Ecto neural progenitor cell (in vitro differentiated cells): ENCODE results near the gene DRD2.
A peak's percentile ranks its signal among the peaks of the same experiment; 100 is the strongest.
"Not testable (repeated sequence)": the region's sequence is repeated elsewhere in the genome, so short reads cannot be mapped to it uniquely, and the experiment has no call there.

Experiments used
- DNase-seq: peaks from one replicate; pipeline ENCODE4 v3.0.0-alpha.2; 2018; ENCODE audit warnings: low spot score

Gene DRD2

GRCh38 chr11:113475160-113475761 lies at the start of gene DRD2:
TSS of gene DRD2 (minus strand) at chr11:113475398. CDS start at chr11:113424651, 50,747 bp downstream.
- peak; percentile 74 for DNase-seq

DNA sequence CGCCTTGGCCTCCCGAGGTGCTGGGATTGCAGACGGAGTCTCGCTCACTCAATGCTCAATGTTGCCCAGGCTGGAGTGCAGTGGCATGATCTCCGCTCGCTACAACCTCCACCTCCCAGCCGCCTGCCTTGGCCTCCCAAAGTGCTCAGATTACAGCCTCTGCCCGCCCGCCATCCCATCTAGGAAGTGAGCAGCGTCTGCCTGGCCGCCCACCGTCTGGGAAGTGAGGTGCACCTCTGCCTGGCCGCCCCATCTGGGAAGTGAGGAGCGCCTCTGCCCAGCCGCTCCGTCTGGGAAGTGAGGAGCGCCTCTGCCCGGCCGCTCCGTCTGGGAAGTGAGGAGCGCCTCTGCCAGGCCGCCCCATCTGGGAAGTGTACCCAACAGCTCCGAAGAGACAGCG lies 48.7 kb upstream of the DRD2 start:
- DNase-seq = not testable (repeated sequence)

DNA sequence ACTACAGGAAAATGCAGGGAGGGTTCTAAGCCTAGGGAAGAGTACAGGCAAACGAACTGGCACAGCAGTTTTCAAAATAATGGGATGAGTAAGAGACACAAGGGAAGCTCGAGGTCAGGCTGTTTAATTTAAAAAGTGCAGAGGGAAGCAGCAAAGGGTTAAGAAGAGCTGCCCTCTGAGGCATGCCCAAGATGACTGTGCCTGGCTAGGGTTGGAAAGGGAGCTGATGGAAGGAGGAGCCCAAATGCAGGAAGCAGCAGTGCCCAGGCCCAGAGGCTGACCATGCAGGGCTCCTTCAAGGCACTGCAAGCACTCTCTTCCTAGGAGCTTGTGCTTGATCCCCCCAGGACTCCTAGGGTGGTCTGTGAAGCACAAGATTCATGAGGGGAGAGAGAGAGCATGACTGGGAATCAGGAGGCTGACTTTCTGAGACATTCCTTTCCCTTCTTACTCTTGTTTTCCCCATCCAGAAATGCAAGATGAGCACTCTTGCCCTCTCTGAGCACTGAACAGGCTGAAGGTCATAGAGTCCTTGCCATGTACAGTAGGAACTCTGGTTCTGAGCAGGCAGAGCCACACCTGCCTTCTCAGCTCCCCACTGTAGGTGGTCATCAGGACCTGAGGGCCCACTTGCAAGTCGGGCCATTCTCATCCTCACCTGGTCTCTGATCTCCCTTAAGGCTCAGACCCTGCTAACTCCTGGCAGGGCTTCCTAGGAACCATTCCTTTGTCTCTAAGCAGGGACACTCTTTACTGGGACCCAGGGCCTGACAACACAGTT lies 46.7 kb upstream of the DRD2 start:
- peak; percentile 24 for DNase-seq

DNA sequence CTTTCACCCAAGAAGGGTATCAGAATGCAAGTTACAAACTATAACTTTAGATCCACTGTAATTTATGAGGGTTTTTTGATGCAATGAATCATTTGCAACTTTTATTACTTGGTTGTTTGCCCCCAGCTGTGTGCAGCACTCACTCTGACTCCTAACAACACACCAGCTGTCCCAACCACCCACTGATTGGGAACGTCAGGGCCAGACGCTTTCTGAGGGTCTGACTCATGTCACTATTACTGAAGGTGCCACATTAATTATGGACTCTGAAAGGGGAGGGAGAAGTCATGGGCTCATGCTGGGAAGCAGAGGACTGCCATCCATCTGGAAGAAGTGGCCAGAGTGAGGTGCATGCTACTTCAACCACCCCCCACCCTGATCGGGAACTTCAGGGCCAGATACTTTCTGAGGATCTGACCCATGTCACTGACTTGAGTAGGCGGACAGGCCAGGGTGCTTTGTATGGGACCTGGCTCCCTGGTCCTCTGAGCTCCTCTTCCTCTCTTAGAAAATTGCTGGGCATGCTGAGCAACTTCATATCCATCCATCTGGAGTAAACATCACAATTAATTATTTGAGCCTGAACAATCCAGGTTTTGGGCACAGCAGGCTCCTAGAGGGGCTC lies 44.9 kb upstream of the DRD2 start:
- DNase-seq = peak; percentile 20

DNA sequence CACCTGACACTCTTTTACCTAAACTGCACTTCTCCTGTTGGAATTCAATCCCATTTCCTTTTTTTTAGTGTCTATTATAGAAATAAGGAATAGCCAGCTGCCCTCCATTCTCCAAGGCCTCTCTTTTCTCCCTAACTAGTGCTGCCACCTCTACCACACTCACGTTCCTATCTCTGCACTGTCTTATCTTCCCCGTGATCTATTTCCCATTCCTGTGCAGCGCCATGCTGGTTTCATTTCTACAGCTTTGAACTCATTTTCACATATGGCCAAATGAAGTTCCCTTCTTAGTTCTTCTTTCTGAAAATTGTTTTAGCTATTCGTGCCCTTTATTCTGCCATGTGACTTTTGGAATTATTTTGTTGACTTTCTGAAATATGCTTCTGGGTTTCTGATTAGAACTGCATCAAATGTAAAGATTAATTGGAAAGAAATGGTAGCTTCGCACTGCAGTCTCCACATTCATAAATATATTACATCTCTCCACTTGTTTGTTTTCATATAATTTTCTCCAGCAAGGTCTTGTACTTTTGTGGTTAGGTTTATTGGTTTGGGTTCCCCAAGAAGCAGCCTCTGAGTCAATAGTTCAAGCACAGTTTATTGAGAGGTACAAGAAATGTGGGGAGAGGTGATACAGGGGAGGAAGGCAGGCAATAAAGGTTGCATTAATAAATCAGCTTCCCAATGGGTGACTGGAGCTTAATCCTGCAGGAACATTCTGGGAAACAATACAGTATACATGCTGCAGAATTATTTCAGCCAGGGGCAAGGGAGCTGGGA lies 43.7 kb upstream of the DRD2 start:
- no peak for DNase-seq

GRCh38 chr11:113517361-113517760 lies 42.2 kb upstream of the DRD2 start:
- peak; percentile 11 for DNase-seq

DNA sequence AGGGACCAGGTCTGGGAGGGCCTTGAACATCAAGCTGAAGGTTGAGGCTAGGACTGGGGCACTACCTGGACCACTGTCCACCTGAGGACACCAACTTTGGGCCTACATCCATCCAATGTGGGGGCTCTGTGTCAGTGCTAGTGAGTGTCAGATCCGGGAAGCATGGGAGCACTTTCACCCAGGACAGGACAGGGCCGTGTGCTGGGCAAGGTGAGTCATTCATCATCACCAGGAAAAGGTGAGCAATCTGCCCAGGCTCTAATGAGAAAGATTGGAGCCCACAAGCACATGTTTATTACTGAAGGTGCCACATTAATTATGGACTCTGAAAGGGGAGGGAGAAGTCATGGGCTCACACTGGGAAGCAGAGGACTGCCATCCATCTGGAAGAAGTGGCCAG lies 39.7 kb upstream of the DRD2 start:
- DNase-seq = peak; percentile 12

- no peak for DNase-seq
Observed at GRCh38 chr11:113507341-113507740, 32.1 kb upstream of the DRD2 start.

GRCh38 chr11:113506893-113507292 lies 31.7 kb upstream of the DRD2 start:
- peak; percentile 38 for DNase-seq

- DNase-seq = no peak
Observed at GRCh38 chr11:113506461-113506860, 31.3 kb upstream of the DRD2 start.

- peak; percentile 45 for DNase-seq
Observed at GRCh38 chr11:113505541-113506375, 30.6 kb upstream of the DRD2 start.

DNA sequence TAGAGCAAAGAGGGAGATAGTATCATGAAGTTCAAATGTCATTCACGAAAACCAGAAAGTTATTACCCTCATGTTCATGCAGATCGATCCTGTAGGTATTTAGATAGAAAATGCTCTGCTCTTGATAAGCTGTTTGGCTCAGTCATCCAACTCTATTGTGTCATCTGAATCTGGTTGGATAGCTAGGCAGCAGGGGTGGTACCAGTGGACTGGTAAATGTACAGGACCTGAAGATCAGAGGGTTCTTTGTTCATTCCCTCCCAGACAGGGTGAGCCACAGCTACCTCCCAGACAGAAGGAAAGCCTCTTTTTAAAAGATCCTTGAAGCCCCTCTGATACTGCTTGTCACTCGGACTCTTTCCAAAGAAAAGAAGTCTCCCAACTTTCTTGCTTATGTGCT lies 29.8 kb upstream of the DRD2 start:
- DNase-seq = peak; percentile 23

GRCh38 chr11:113504586-113504985 lies 29.4 kb upstream of the DRD2 start:
- no peak for DNase-seq

- no peak for DNase-seq
Observed at GRCh38 chr11:113504071-113504470, 28.9 kb upstream of the DRD2 start.

DNA sequence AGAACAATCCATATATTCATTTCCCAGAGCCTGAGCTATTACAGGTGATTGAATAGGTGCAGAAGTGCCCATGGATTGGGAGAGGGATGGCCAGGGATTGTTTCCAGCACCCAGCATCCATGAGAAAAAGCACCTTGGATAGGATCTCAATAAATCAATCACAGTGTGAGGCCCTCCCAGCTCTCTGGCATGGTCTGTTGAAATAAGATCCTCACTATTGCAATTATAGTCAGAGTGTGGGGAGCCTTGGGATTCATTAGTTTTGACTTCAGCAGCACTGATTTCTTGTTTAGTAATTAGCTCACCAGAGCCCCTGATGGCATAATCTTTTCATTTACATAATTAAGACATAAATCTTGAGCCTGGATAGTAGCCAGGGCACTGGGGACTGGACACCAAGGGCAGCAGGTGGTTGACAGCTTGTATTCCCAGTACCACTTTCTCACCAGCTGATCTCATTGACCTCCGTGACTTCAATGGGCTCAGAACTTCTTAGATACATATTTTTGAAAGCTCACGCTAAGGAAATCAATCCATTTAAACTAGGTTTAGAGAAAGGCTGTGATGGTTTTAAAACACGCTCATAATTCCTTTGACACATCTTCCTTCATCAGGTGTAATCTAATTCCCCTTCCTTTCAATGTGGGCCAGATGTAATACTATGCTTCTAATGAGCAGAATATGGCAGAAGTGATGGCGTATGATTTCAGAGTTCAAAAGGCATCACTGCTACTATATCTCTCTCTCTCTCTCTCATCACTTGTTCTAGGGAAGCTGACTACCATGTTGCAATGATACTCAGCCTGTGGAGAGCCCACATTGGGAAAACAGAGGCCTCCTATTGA lies 22.1 kb upstream of the DRD2 start:
- no peak for DNase-seq

DNA sequence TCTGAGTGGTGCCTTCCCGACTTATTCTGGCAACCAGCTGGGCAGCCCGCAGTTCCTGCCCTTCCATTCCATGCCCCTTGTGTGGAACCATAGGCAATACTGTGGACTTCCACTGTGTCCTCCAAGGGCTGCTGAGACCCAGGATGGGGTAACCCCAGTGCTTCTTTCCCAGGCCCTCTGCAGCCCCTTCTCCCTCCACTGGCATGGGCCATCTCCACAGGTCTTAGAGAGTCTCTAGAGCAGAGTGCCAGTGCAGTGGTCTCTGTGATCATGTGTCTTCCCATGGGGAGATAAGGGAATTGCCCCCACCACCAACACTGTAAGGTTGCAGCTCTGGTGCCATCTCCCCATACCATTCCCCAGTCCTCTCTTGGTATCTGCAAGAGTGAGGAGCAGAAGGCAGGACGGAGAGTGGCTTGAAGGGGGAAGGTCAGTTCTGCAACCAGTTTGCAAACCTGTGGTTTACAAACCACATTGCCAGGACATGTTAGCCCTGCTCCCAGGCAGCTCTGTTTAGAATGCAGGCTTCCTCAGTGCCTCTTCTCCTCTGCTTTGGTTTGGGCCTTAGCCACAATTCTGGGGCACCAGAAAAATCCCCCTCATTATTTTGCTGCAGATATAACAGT lies 20.9 kb upstream of the DRD2 start:
- no peak for DNase-seq

- DNase-seq = no peak
Observed at GRCh38 chr11:113494021-113494420, 18.8 kb upstream of the DRD2 start.

DNA sequence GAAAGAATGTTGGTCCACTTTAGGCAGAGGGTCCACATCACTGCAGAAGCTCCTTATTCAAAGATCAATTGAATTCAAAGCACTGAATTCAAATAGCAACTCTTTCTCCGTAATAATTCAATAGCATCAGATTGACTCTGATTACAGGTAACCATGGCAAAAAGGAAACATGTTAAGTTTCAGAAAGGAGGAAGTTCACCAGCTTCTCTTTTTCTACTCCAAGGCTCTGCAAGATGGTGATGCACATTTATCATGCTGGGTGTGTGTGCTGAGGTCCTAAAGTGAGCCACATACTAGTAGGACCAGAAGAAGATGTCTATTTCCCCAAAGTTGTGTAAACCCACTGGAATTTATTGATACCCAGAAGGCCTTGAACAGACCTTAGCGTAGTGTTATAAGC lies 18.0 kb upstream of the DRD2 start:
- no peak for DNase-seq

DNA sequence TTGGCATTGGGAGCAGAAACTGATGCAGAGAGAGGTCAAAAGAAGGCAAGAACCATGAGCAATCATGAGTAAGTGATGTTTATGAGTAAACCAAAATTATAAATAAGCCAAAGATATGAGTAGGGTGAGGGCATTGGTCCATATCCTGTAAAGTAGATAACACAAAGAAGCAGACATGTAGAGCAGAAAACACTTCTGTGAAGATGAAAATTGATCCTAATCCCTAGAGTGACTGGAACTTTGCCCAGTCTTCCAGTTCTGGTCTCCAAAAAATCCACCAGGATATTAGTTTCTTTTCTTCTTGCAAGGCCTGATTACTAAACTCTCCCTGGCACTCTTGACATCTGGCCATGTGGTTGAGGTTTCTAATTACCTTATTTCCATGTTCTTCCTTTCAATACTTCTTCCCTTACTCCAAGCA lies 13.7 kb upstream of the DRD2 start:
- no peak for DNase-seq

- DNase-seq = no peak
Observed at GRCh38 chr11:113487622-113488021, 12.4 kb upstream of the DRD2 start.
